Naive thymus-derived CD4-positive, alpha-beta T cell (primary cell): ENCODE results near the gene DYNC2LI1. TPM values are rescaled to one million over a fixed set of nuclear protein-coding genes. Genes with fewer than 3 reads are reported as not detected.

Source experiments
- ATAC-seq: fragments of 150-1000 bp; cut with Tn5 transposase; 2 replicates; pipeline ENCODE4 v1.10.0; 2021; ENCODE audit warnings: mild to moderate bottlenecking, moderate library complexity
- CTCF ChIA-PET: fragments of 350-600 bp; sonication (Branson Sonifier 250); formaldehyde crosslinking; loops from one replicate; lab custom pipeline; 2021; ENCODE audit warnings: antibody characterized with exemption; lab: Charles Lee
- POLR2A ChIA-PET: fragments of 350-600 bp; sonication (Branson Sonifier 250); formaldehyde crosslinking; loops from one replicate; lab custom pipeline; 2021; ENCODE audit warnings: antibody characterized with exemption, inconsistent platforms; lab: Charles Lee
- DNase-seq, 9 donors: peaks; one replicate each; pipeline versions ENCODE4 v3.0.0 to v3.0.0-alpha.2; 2020 to 2022; ENCODE audit warnings: mixed read lengths in 1 of 9
- H3K27ac ChIP-seq: one replicate; pipeline ENCODE4 v1.7.0; 2013; ENCODE audit warnings: mild to moderate bottlenecking, low read depth, low read length, moderate library complexity
- H3K27me3 ChIP-seq, 2 donors: one replicate each; pipeline ENCODE4 v1.7.0; 2013; ENCODE audit warnings: low read length in 2 of 2, mild to moderate bottlenecking in 2 of 2, moderate library complexity in 2 of 2; ENCODE audit not compliant: control insufficient read depth in 2 of 2, insufficient read depth in 2 of 2
- H3K36me3 ChIP-seq, 3 experiments: 1 replicate in 2 of 3; 2 replicates in 1 of 3; pipeline ENCODE4 v1.7.0; 2013; ENCODE audit warnings: low read length in 3 of 3, mild to moderate bottlenecking in 3 of 3, moderate library complexity in 1 of 3; ENCODE audit not compliant: insufficient read depth in 3 of 3, control insufficient read depth in 2 of 3
- H3K4me1 ChIP-seq, 2 donors: one replicate each; pipeline ENCODE4 v1.7.0; 2013; ENCODE audit warnings: low read length in 2 of 2, mild to moderate bottlenecking in 2 of 2, moderate library complexity in 1 of 2; ENCODE audit not compliant: control insufficient read depth in 2 of 2, insufficient read depth in 2 of 2
- H3K4me3 ChIP-seq: 2 replicates; pipeline ENCODE4 v1.7.0; 2013; ENCODE audit warnings: mild to moderate bottlenecking, low read length
- H3K9me3 ChIP-seq, 3 experiments: 1 replicate in 2 of 3; 2 replicates in 1 of 3; pipeline ENCODE4 v1.7.0; 2013; ENCODE audit warnings: low read length in 3 of 3; ENCODE audit not compliant: control insufficient read depth in 2 of 3
- H3K27ac Mint-ChIP-seq, 9 donors: one replicate each; pipeline ENCODE4 v1.8.0; 2020 to 2022; ENCODE audit warnings: mixed read lengths in 9 of 9, mild to moderate bottlenecking in 8 of 9, moderate library complexity in 5 of 9, inconsistent platforms in 2 of 9
- H3K27me3 Mint-ChIP-seq, 5 donors: one replicate each; pipeline ENCODE4 v1.8.0; 2021 to 2022; ENCODE audit warnings: mixed read lengths in 5 of 5, mild to moderate bottlenecking in 1 of 5
- H3K36me3 Mint-ChIP-seq, 5 donors: one replicate each; pipeline ENCODE4 v1.8.0; 2020 to 2022; ENCODE audit warnings: mixed read lengths in 5 of 5, mild to moderate bottlenecking in 3 of 5, inconsistent platforms in 1 of 5
- H3K4me1 Mint-ChIP-seq, 7 donors: one replicate each; pipeline ENCODE4 v1.8.0; 2020 to 2022; ENCODE audit warnings: mixed read lengths in 7 of 7, mild to moderate bottlenecking in 3 of 7, inconsistent platforms in 1 of 7
- H3K4me3 Mint-ChIP-seq, 10 donors: one replicate each; pipeline ENCODE4 v1.8.0; 2020 to 2022; ENCODE audit warnings: mild to moderate bottlenecking in 10 of 10, mixed read lengths in 10 of 10, moderate library complexity in 6 of 10, inconsistent platforms in 2 of 10
- H3K9me3 Mint-ChIP-seq, 11 donors: one replicate each; pipeline ENCODE4 v1.8.0; 2020 to 2022; ENCODE audit warnings: mixed read lengths in 11 of 11, mild to moderate bottlenecking in 4 of 11, inconsistent platforms in 1 of 11, moderate library complexity in 1 of 11
- intact Hi-C, 2 donors: fragments of 100-400 bp; cut with micrococcal nuclease; formaldehyde crosslinking; loops; one replicate each; pipeline ENCODE4 v1.15.1; 2023
- polyA plus RNA-seq, 2 donors: library from polyadenylated mRNA; unstranded; fragments of 300-500 nt; fragmentation: Illumina TruSeq; gene quantifications; one replicate each; pipeline ENCODE4 v1.2.3, GENCODE V29; 2021
- total RNA-seq, 6 experiments: library from RNA in 5 of 6; stranded (reverse) in 5 of 6; gene quantifications; 1 replicate in 5 of 6; 2 replicates in 1 of 6; pipeline ENCODE4 v1.2.3 and lab custom pipeline; 2021 to 2026

Gene DYNC2LI1
- total and polyA plus RNA-seq, 7 experiments from 2014 or later = 1.9 to 7.8 (median 5.4) TPM

GRCh38 chr2:43731211-43731610 is 42.6 kb upstream of the DYNC2LI1 start:
- no peaks in the 10 kb centered on the region for H3K4me1 Mint-ChIP-seq
- no peak overlapping the region for H3K27ac ChIP-seq
- no peaks in the 10 kb centered on the region for H3K4me1 ChIP-seq
- POLR2A ChIA-PET = no interaction called here
- no peaks in the 10 kb centered on the region for H3K27me3 Mint-ChIP-seq
- intact Hi-C loops = no loop called here
- H3K36me3 Mint-ChIP-seq = peaks cover 0 to 6% (median 0%) of the 10 kb centered on the region in 5 donors
- no peaks in the 10 kb centered on the region for H3K36me3 ChIP-seq
- CTCF ChIA-PET = no interaction called here
- H3K4me3 ChIP-seq = no peak overlapping the region
- DNase-seq = no peak
- H3K4me3 Mint-ChIP-seq = no peak overlapping the region
- H3K27me3 ChIP-seq = no peaks in the 10 kb centered on the region
- no peaks in the 10 kb centered on the region for H3K9me3 ChIP-seq
- H3K27ac Mint-ChIP-seq = no peak overlapping the region
- H3K9me3 Mint-ChIP-seq = peaks cover 0 to 2% (median 0%) of the 10 kb centered on the region in 11 donors
- no peak for ATAC-seq

GRCh38 chr2:43736637-43737036 is 37.2 kb upstream of the DYNC2LI1 start:
- Mint-ChIP-seq H3K27ac (no peak overlapping the region), H3K36me3 (peaks cover 0 to 6% (median 0%) of the 10 kb centered on the region in 5 donors), H3K27me3 (peaks cover 0 to 18% (median 0%) of the 10 kb centered on the region in 5 donors), H3K4me1 (no peaks in the 10 kb centered on the region), H3K9me3 (peaks cover 0 to 2% (median 0%) of the 10 kb centered on the region in 11 donors), H3K4me3 (no peak overlapping the region)
- ATAC-seq (no peak), DNase-seq (no peak)
- H3K4me3 ChIP-seq = no peak overlapping the region
- H3K27ac ChIP-seq = no peak overlapping the region
- ChIA-PET POLR2A (no interaction called here), CTCF (no interaction called here)
- intact Hi-C loops = no loop called here
- H3K4me1 ChIP-seq = no peaks in the 10 kb centered on the region
- no peaks in the 10 kb centered on the region for H3K27me3 ChIP-seq
- no peaks in the 10 kb centered on the region for H3K36me3 ChIP-seq
- no peaks in the 10 kb centered on the region for H3K9me3 ChIP-seq

- peaks cover 0 to 5% (median 0%) of the 10 kb centered on the region in 5 donors for H3K36me3 Mint-ChIP-seq
- no peak for DNase-seq
- no peak overlapping the region for H3K27ac Mint-ChIP-seq
- Histone ChIP-seq H3K4me1 (no peaks in the 10 kb centered on the region), H3K9me3 (no peaks in the 10 kb centered on the region), H3K36me3 (no peaks in the 10 kb centered on the region), H3K27me3 (no peaks in the 10 kb centered on the region), H3K27ac (no peak overlapping the region), H3K4me3 (no peak overlapping the region)
- H3K4me1 Mint-ChIP-seq = no peaks in the 10 kb centered on the region
- intact Hi-C loops = no loop called here
- peaks cover 0 to 18% (median 0%) of the 10 kb centered on the region in 5 donors for H3K27me3 Mint-ChIP-seq
- no peak overlapping the region for H3K4me3 Mint-ChIP-seq
- no peak for ATAC-seq
- ChIA-PET POLR2A (interaction anchor here (0.6 kb wide), 1 partner anchor 15 kb away, joined by 3 read pairs; no protein-coding TSS in a partner anchor), CTCF (no interaction called here)
- H3K9me3 Mint-ChIP-seq = peaks cover 0 to 2% (median 0%) of the 10 kb centered on the region in 11 donors
These were observed 36.6 kb upstream of the DYNC2LI1 start for GRCh38 chr2:43737097-43737854.

- Mint-ChIP-seq H3K4me3 (no peak overlapping the region), H3K36me3 (peaks cover 0 to 4% (median 0%) of the 10 kb centered on the region in 5 donors), H3K27ac (no peak overlapping the region), H3K9me3 (no peaks in the 10 kb centered on the region), H3K4me1 (no peaks in the 10 kb centered on the region), H3K27me3 (peaks cover 0 to 18% (median 0%) of the 10 kb centered on the region in 5 donors)
- ATAC-seq = no peak
- Histone ChIP-seq H3K4me1 (no peaks in the 10 kb centered on the region), H3K4me3 (no peak overlapping the region), H3K36me3 (no peaks in the 10 kb centered on the region), H3K27me3 (no peaks in the 10 kb centered on the region), H3K9me3 (no peaks in the 10 kb centered on the region), H3K27ac (no peak overlapping the region)
- POLR2A ChIA-PET = interaction anchor here (0.6 kb wide), 1 partner anchor 15 kb away, joined by 3 read pairs; no protein-coding TSS in a partner anchor
- DNase-seq = no peak
- CTCF ChIA-PET = no interaction called here
- intact Hi-C loops = no loop called here
These were observed 36.0 kb upstream of the DYNC2LI1 start for GRCh38 chr2:43737855-43738254.

- CTCF ChIA-PET = no interaction called here
- intact Hi-C loops = no loop called here
- ATAC-seq = no peak
These were observed 35.6 kb upstream of the DYNC2LI1 start for GRCh38 chr2:43738257-43738656.

GRCh38 chr2:43743706-43744105 is 30.1 kb upstream of the DYNC2LI1 start:
- Histone ChIP-seq H3K27ac (no peak overlapping the region), H3K27me3 (no peaks in the 10 kb centered on the region), H3K4me3 (no peak overlapping the region), H3K4me1 (no peaks in the 10 kb centered on the region), H3K36me3 (no peaks in the 10 kb centered on the region), H3K9me3 (no peaks in the 10 kb centered on the region)
- intact Hi-C loops = no loop called here
- H3K4me3 Mint-ChIP-seq = no peak overlapping the region
- H3K36me3 Mint-ChIP-seq = peaks cover 0 to 5% (median 0%) of the 10 kb centered on the region in 5 donors
- POLR2A ChIA-PET = no interaction called here
- no peak overlapping the region for H3K27ac Mint-ChIP-seq
- H3K9me3 Mint-ChIP-seq = no peaks in the 10 kb centered on the region
- peaks cover 0 to 18% (median 0%) of the 10 kb centered on the region in 5 donors for H3K27me3 Mint-ChIP-seq
- H3K4me1 Mint-ChIP-seq = no peaks in the 10 kb centered on the region
- CTCF ChIA-PET = no interaction called here
- DNase-seq = no peak
- ATAC-seq = no peak

More at GRCh38 chr2:43738257-43738656, 35.6 kb upstream of the DYNC2LI1 start:
- H3K27me3 Mint-ChIP-seq = peaks cover 0 to 18% (median 0%) of the 10 kb centered on the region in 5 donors
- no peak overlapping the region for H3K4me3 Mint-ChIP-seq
- no peak overlapping the region for H3K27ac Mint-ChIP-seq
- Histone ChIP-seq H3K27ac (no peak overlapping the region), H3K27me3 (no peaks in the 10 kb centered on the region), H3K4me3 (no peak overlapping the region), H3K9me3 (no peaks in the 10 kb centered on the region), H3K4me1 (no peaks in the 10 kb centered on the region), H3K36me3 (no peaks in the 10 kb centered on the region)
- POLR2A ChIA-PET = interaction anchor here (0.6 kb wide), 1 partner anchor 16 kb away, joined by 3 read pairs; no protein-coding TSS in a partner anchor
- DNase-seq = no peak
- H3K36me3 Mint-ChIP-seq = peaks cover 0 to 5% (median 0%) of the 10 kb centered on the region in 5 donors
- H3K4me1 Mint-ChIP-seq = no peaks in the 10 kb centered on the region
- no peaks in the 10 kb centered on the region for H3K9me3 Mint-ChIP-seq
